Left lung (tissue), 10 donors: ENCODE results near the gene GRID1. TPM values are rescaled to one million over a fixed set of nuclear protein-coding genes. Genes with fewer than 3 reads are reported as not detected.

ENCODE experiments used
- ATAC-seq: fragments of 200-7000 bp; cut with Tn5 transposase; one replicate; pipeline ENCODE4 v1.9.1; 2020; ENCODE audit warnings: moderate library complexity
- DNase-seq, 4 donors: peaks; one replicate each; pipeline ENCODE4 v3.0.0-alpha.2; 2013 to 2020
- H3K27ac ChIP-seq, 2 donors: fragments of 200-600 bp; sonication (generic) in 1 of 2; one replicate each; pipeline versions ENCODE4 v1.5.0 to v1.8.0; 2020 to 2021
- H3K27me3 ChIP-seq, 2 donors: fragments of 200-600 bp; sonication (generic) in 1 of 2; one replicate each; pipeline versions ENCODE4 v1.5.0 to v1.8.0; 2020 to 2021
- H3K36me3 ChIP-seq, 2 donors: fragments of 200-600 bp; sonication (generic) in 1 of 2; one replicate each; pipeline versions ENCODE4 v1.5.0 to v1.8.0; 2020 to 2021
- H3K4me1 ChIP-seq, 2 donors: fragments of 200-600 bp; one replicate each; pipeline ENCODE4 v1.8.0; 2021
- H3K4me3 ChIP-seq, 2 donors: fragments of 200-600 bp; sonication (generic) in 1 of 2; one replicate each; pipeline versions ENCODE4 v1.5.0 to v1.8.0; 2020 to 2021; ENCODE audit warnings: mild to moderate bottlenecking in 1 of 2
- H3K9me3 ChIP-seq, 2 donors: fragments of 200-600 bp; sonication (generic) in 1 of 2; one replicate each; pipeline versions ENCODE4 v1.5.0 to v1.8.0; 2020 to 2021
- CTCF ChIP-seq, 2 donors: fragments of 200-600 bp; sonication (generic) in 1 of 2; IDR thresholded peaks; one replicate each; pipeline versions ENCODE4 v1.5.0 to v1.8.0; 2021; ENCODE audit warnings: antibody characterized with exemption in 2 of 2
- intact Hi-C, 2 donors: fragments of 100-400 bp; cut with DNase I; formaldehyde crosslinking; loops; one replicate each; pipeline versions ENCODE4 v1.11.2 to v1.14.2; 2022
- polyA plus RNA-seq, 6 donors: library from polyadenylated mRNA; unstranded; fragments of 120-200 nt; gene quantifications; one replicate each; pipeline ENCODE4 v1.2.1, GENCODE V29; 2013; ENCODE audit not compliant: insufficient read length in 6 of 6
- total RNA-seq, 2 donors: library from RNA; stranded (reverse); fragmentation: NEBNext Ultra II Directional; extraction: Animal tissue kit (Norgen Biotek cat#: 25700); gene quantifications; one replicate each; pipeline ENCODE4 v1.2.1, GENCODE V29; 2021
- donor health status: DM: no; HTN: yes; CAD: no.
- donor health status: DM: no; HTN: no; CAD: no.

The GRID1 gene
- total and polyA plus RNA-seq, 8 donors, result 0.81 to 2.6 (median 1.2) TPM

GRCh38 chr10:86056672-86057071 is 309.9 kb downstream of the GRID1 start:
- no peak for DNase-seq
- no peak for ATAC-seq
- intact Hi-C loops, result no loop called here

GRCh38 chr10:86055928-86056327 is 310.7 kb downstream of the GRID1 start:
- intact Hi-C loops, result no loop called here
- DNase-seq (no peak), ATAC-seq (no peak)
- H3K4me1 ChIP-seq, result no peaks in the 10 kb centered on the region
- H3K9me3 ChIP-seq, result no peaks in the 10 kb centered on the region
- no peaks in the 10 kb centered on the region for H3K27me3 ChIP-seq
- H3K27ac ChIP-seq, result no peak overlapping the region
- TF ChIP-seq CTCF (IDR thresholded peaks at IDR 0.05), result no peak
- H3K36me3 ChIP-seq, result no peaks in the 10 kb centered on the region
- H3K4me3 ChIP-seq, result no peak overlapping the region

More at GRCh38 chr10:86056672-86057071, 309.9 kb downstream of the GRID1 start:
- TF ChIP-seq CTCF (IDR thresholded peaks at IDR 0.05), result no peak
- Histone ChIP-seq H3K4me3 (no peak overlapping the region), H3K27me3 (no peaks in the 10 kb centered on the region), H3K27ac (no peak overlapping the region), H3K4me1 (no peaks in the 10 kb centered on the region), H3K36me3 (no peaks in the 10 kb centered on the region), H3K9me3 (no peaks in the 10 kb centered on the region)

GRCh38 chr10:86053675-86054074 is 312.9 kb downstream of the GRID1 start:
- Histone ChIP-seq H3K9me3 (no peaks in the 10 kb centered on the region), H3K36me3 (no peaks in the 10 kb centered on the region), H3K4me1 (no peaks in the 10 kb centered on the region), H3K27ac (no peak overlapping the region), H3K27me3 (no peaks in the 10 kb centered on the region), H3K4me3 (no peak overlapping the region)
- ATAC-seq (no peak), DNase-seq (no peak)
- intact Hi-C loops, result no loop called here
- no peak for TF ChIP-seq CTCF (IDR thresholded peaks at IDR 0.05)

- TF ChIP-seq CTCF (IDR thresholded peaks at IDR 0.05), result no peak
- Histone ChIP-seq H3K4me3 (no peak overlapping the region), H3K4me1 (no peaks in the 10 kb centered on the region), H3K27me3 (no peaks in the 10 kb centered on the region), H3K9me3 (no peaks in the 10 kb centered on the region), H3K36me3 (no peaks in the 10 kb centered on the region), H3K27ac (no peak overlapping the region)
- DNase-seq (no peak), ATAC-seq (no peak)
- intact Hi-C loops, result no loop called here
Measured at GRCh38 chr10:86051586-86051985, 315.0 kb downstream of the GRID1 start.

GRCh38 chr10:86049442-86049841 is 317.2 kb downstream of the GRID1 start:
- Histone ChIP-seq H3K4me1 (no peaks in the 10 kb centered on the region), H3K4me3 (no peak overlapping the region), H3K36me3 (no peaks in the 10 kb centered on the region), H3K9me3 (no peaks in the 10 kb centered on the region), H3K27me3 (no peaks in the 10 kb centered on the region), H3K27ac (no peak overlapping the region)
- ATAC-seq (no peak), DNase-seq (no peak)
- intact Hi-C loops, result no loop called here
- no peak for TF ChIP-seq CTCF (IDR thresholded peaks at IDR 0.05)
